H1 (cell line): ENCODE data around the gene MYO7B. TPM values are rescaled to one million over a fixed set of nuclear protein-coding genes. Genes with fewer than 3 reads are reported as not detected.

Experiments
- ASH2L ChIP-seq: fragments of 200-600, 300-600 bp; sonication (generic); IDR thresholded peaks from one replicate; pipeline ENCODE4 v1.7.1; 2017; ENCODE audit warnings: low read length
- ATF3 ChIP-seq: IDR thresholded peaks from 2 replicates; pipeline ENCODE4 v1.6.1; 2011; ENCODE audit warnings: low read depth, mild to moderate bottlenecking, low read length; ENCODE audit not compliant: insufficient read depth
- CBX5 ChIP-seq: fragments of 300-800, 300-1000 bp; sonication (generic); IDR thresholded peaks from 2 replicates; pipeline ENCODE4 v1.7.1; 2016; ENCODE audit warnings: antibody characterized with exemption, low read length, low read depth
- CEBPB ChIP-seq: IDR thresholded peaks from 2 replicates; pipeline ENCODE4 v1.6.1; 2012; ENCODE audit warnings: low read depth, low read length
- GABPA ChIP-seq: IDR thresholded peaks from 2 replicates; pipeline ENCODE4 v1.6.1; 2011; ENCODE audit warnings: mild to moderate bottlenecking, low read length, moderate library complexity, borderline replicate concordance; ENCODE audit not compliant: insufficient read depth
- MAX ChIP-seq: IDR thresholded peaks from 2 replicates; pipeline ENCODE4 v1.6.1; 2012; ENCODE audit warnings: inconsistent platforms
- SUZ12 ChIP-seq: fragments of 200-600 bp; sonication (generic); IDR thresholded peaks from 2 replicates; pipeline ENCODE4 v1.6.1; 2012; ENCODE audit warnings: mild to moderate bottlenecking, inconsistent platforms, low read length, moderate library complexity, mixed read lengths
- TBP ChIP-seq: IDR thresholded peaks from 2 replicates; pipeline ENCODE4 v1.6.1; 2011; ENCODE audit warnings: low read depth, low read length, improper control_type of control experiment
- polyA plus RNA-seq, 7 experiments: library from polyadenylated mRNA; depleted of rRNA in 3 of 7; stranded (reverse) in 5 of 7; unstranded in 2 of 7; fragments of >200 nt in 5 of 7; fragments of 200-250 nt in 2 of 7; gene quantifications; 1 replicate in 5 of 7; 2 replicates in 1 of 7; 4 replicates in 1 of 7; pipeline versions ENCODE4 v1.2.1 to v1.2.3, GENCODE V29; 2011 to 2013; ENCODE audit warnings: missing spikeins in 2 of 7, mixed read lengths in 2 of 7
- total RNA-seq: library from RNA; stranded (reverse); fragmentation: NEBNext Ultra II Directional; extraction: Animal tissue kit (Norgen Biotek cat#: 25700); gene quantifications from 2 replicates; pipeline ENCODE4 v1.2.1, GENCODE V29; 2021

The MYO7B gene
- total and polyA plus RNA-seq, 2 of the 8 experiments (the other 6 are each of a cell fraction or from before 2014, with no cell fraction given), result not detected

DNA sequence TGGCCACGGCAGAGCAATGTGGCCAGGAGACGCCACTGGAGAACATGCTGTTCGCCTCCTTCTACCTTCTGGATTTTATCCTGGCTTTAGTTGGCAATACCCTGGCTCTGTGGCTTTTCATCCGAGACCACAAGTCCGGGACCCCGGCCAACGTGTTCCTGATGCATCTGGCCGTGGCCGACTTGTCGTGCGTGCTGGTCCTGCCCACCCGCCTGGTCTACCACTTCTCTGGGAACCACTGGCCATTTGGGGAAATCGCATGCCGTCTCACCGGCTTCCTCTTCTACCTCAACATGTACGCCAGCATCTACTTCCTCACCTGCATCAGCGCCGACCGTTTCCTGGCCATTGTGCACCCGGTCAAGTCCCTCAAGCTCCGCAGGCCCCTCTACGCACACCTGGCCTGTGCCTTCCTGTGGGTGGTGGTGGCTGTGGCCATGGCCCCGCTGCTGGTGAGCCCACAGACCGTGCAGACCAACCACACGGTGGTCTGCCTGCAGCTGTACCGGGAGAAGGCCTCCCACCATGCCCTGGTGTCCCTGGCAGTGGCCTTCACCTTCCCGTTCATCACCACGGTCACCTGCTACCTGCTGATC, 115.4 kb downstream of the MYO7B start (continued):
- TF ChIP-seq ATF3 (no peak), SUZ12 (no peak), GABPA (no peak), CBX5 (no peak), CEBPB (no peak), ASH2L (no peak), MAX (no peak), TBP (no peak)
- TF ChIP-seq, all 59 proteins: peak for 0
